NCI-H82 treated with DMSO at 0.1 percent for 48 hours (cell line): Measurements from ENCODE around the gene ZNF622.

ENCODE experiments used
- DNase-seq: peaks from one replicate; lab custom pipeline; 2025; ENCODE audit not compliant: unreplicated experiment; lab: John Stamatoyannopoulos, UW

Gene ZNF622, protein sequence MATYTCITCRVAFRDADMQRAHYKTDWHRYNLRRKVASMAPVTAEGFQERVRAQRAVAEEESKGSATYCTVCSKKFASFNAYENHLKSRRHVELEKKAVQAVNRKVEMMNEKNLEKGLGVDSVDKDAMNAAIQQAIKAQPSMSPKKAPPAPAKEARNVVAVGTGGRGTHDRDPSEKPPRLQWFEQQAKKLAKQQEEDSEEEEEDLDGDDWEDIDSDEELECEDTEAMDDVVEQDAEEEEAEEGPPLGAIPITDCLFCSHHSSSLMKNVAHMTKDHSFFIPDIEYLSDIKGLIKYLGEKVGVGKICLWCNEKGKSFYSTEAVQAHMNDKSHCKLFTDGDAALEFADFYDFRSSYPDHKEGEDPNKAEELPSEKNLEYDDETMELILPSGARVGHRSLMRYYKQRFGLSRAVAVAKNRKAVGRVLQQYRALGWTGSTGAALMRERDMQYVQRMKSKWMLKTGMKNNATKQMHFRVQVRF

DNA sequence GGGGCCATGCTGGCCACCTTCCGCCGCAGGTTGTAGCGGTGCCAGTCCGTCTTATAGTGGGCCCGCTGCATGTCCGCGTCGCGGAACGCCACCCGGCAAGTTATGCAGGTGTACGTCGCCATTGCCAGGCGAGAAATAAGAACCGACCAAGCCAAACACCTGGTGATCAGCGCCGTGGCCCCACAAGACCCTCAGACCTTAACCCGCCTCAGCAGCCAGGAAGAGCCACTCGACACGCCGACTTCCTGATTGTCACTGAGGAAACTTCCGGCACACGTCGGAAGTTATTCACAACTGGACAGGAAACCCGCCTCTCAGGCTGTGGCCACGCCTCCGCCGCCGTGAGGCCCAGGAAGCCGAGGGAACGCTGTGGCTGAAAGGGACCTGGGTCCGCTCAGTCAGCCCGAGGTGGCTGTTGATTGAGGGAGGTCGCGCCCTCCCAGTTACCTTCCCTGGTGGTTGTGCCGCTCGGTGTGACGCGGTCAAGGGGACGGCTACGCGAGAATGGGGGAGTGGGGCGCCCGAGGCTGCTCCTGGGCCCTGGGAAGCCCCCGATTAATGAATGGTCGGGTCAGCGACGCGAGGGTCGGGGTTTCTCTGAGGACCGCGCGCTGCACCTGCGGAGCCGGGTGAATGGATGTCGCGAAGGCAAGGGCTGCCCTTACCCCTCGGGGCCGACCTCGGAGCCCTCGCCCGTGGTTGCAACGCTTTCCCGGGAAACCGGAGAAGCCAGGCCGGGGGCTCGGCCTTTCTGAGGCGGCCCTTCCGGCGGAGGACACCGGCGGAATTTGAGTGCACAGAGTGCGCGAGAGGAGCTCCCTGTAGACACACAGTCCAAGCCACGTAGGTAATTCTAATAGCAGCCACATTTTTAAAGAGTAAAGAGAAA lies at the start of gene ZNF622:
ZNF622 (minus strand) TSS at position 257 of the 889 bp plus-strand sequence; CDS start at position 122, 135 bp downstream.
- peak; percentile 41 for DNase-seq

DNA sequence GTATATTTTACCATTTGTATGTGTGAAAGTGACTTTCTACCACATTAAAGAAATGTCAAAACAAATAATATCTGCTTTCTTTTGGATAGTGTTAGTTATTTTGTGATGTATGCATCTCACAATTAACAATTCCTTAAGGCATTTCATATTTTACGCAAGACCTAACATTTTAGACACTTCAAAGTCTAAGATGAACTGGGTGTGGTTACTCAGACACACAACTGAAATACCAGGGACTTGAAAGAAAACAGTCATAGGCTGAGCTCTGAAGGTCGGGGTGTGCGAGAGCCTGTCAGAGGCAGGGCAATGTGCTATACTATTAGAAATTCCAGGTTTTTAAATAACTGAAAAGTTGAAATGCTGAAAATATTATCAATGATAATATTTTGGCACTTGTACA lies 44.5 kb upstream of the ZNF622 start:
- no peak for DNase-seq

DNA sequence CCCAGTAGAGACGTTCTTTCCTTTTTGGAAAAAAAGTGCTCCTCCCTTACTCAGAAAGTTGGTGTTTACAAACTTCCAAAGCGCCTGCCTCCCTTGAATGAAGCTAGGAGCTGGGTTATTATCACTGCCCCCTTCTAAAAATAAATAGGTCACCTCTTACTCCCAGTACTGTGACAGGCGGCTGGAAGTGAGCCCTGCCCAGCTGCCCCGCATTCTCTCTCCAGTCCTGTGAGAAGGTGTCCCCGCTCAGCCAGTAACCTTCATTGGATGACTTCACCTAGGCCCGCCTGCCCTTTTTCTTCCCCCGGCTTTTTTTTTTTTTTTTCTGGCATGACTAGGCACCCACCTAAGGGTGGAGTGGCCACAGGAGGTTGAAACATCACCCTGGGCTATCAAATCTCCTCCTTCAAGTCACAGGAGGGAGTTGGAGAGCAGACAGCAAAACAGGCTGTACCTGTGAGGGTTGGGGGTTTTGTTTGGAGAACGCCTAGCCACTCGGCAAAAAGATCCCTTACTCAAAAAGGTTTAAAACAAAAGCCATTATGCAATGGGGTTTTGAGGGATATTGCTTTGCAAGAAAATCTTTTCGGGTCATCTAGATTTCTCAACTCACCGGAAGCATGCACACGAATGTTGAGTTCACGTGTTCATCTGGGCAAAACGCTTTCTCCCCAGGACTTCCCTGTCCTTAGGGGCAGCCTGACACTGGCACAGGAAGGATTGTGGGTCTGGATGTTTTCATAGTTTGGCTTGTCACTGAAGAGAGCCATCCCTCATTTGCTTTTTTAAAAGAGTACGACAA lies 43.3 kb upstream of the ZNF622 start:
- DNase-seq, result no peak

DNA sequence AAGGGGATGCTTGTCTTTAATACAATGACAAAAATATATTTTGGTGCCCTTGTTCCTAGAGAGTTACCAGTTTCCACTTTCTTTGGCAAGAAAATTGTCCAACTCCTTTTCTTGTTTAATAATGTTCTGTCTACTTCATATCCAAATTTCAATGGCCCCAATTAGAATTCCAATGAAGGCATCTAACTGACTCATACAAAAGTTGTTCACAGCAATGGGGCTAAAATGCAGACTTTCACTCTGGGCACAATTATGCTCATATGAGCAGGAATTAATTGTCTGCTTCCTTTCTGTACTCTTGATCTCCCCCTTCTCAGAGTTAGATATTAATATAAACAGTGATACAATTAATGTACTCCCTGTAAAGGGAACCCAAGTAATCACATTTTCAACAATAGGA lies 42.1 kb upstream of the ZNF622 start:
- DNase-seq, result no peak

DNA sequence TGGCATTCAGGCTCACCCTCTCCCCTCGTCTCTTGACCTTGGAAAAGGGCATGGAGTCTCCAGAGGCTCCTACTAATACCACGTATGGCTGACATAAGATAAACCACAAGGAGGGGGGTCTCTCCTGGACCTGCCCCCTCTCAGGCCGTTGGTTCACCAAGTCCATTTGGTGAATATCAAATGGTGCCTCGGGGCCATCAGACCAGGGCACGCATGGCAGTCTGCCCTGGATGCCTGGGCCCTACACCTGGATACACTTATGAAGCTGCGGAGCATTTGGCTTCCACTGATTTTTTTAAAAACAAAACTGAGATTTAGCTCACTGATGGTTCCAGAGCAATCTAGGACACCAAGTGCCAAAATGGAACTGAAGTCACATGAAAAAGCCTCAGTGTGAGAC lies 40.3 kb upstream of the ZNF622 start:
- no peak for DNase-seq

DNA sequence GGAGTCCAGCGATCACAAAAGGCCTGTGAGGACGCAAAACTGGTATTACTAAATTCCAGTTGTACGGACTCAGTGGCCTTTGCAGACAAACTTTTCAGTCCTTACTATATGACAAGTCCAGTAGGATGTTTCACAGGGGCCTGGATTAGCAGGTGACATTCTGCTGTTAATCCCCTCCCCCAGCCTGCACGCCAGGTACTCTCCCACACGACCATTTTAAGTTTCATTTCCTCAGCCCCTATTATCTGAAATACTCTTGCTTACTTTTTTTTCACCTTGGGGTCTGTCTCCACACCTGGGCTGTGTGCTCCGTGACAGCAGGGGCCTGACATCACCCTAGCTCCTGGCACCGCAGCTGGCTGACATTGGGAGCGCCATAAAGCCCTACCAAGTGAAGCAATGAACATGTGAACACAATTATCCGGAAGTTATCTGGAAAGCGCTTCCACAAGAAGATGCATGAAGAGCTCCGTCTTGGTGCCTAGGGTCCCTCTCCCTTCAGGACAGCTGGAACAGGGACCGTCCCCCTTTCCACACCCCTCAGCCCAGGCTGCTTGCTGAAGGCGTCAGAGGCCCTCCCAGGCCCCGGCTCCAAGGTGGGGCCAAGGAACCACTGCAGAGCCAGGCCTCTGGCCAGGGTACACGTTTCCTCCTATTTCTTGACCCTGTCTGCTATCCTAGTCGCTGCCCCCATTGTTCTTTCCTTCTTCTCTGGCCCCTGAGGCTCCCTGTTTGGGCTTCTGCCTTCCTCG lies 39.7 kb upstream of the ZNF622 start:
- no peak for DNase-seq

DNA sequence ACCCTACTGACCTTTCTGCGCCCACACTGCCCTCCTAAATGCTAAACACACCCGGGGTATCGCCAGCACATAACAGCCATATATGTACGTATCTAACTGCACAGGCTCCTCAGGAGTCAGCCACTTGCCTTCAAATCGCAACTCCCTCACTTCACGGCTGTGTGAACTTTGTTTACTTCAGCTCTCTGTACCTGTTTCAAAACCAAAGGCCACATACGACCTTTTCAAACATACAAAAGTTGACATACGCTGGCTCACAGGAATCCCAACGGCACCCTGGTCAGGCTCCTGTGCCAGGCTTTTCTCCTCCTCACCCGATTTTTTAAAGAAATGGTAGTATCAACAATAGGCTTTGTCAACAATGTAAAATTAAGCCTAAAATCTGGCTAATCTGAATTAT lies 39.0 kb upstream of the ZNF622 start:
- no peak for DNase-seq

DNA sequence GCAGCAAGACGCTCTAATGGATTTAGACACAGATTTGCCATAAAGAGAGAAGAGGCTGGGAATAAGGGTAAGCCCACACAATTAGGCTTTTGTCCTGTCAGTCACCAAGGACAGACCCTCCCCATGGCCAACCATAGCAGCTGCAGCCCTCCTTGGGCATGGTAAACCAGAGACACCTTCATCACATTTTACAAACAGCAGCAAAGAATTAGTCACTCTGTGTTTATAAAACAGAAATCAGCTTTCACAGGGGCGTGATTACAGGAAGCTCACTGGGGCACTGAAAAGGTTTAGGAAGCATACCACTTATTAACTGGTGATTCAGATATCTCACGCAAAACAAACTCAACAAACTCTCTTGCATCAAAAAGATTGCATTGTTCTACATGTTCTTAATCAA lies 37.3 kb upstream of the ZNF622 start:
- no peak for DNase-seq

DNA sequence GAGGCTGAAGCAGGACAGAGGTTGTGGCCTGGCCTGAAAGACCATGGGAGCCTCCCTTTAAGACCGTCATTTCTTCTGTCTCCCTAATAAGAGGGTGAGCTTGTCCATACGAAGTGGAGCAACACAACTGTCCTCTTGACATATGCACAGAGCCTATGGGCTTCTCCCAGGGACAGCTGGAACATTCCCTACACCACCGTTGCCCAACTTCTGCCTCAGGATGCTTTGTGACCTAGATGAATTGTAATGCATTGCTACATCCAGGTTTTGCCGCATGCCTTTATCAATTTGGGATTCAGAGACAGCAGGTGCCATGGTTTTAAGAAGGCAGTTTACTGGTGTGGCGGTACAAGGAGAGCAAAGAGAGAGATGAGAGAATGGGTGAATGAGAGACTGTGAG lies 34.4 kb upstream of the ZNF622 start:
- no peak for DNase-seq

DNA sequence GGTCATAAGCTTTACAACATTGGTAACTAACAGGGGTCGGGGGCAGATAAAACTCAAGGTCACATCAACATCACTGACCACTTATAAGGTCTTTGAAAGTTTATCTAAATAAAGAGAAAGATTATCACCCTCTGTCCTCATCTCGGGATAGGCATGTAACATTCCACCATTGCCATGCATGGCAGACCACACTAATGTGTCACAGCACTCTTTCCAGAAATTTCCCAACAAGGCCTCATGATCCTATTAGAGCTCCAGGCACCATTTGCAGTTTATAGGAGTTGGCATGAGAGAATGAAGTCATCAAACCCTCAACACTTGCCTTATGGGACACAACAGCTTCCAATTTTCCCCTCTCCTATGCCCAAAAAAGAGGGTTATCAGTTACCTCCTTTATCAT lies 31.9 kb upstream of the ZNF622 start:
- DNase-seq, result no peak

DNA sequence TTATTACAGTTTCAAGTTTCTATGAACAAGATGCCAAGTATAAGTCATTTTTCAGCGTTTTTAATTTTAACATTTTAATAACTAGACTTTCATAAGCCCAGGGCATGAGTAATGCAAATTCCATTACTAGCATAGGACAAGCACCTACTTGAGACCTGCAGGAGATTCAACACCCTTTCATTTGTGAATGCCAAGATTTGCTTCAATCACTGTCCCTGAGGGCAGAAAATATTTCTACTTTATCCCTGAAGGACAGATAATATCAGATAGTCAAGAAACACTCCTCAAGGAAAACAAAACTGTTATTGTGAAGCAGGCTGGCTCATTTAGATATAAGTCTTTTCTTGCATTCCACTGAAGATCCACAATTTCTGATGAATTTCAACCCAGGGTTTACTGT lies 27.7 kb upstream of the ZNF622 start:
- DNase-seq, result no peak

DNA sequence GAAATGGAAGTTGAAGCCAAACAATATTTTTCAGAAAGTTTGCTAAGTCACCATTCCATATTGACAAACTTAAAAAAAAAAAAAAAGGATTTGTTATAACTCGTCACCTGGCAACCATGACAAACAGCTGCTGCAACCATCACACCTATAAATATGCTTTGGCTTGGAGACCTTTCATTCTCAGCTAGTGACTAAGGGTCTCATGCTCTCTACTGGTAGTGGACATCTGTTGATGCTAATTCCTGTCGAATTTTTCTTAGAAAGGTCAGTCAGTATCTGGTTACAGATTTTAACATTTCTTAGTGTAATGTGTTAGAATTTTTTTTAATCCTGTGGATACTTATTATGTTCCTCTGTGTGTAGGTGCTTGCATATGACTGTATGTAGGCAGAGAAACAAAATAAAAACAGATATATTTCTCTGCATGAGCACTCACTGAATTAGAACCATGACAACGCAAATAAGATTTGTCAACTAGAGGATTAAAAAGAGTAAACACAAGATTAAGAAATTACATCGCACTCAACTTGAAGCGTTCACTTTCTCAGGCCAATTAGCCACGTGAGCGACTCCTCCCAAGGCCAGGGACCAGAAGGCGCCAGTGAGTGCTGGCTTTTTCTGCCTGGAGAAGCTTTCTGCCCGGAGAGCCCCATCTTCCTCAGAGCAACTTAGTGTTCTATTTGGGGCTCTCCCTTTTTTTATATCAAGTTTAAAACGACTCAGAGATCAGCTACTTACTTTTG lies 27.0 kb upstream of the ZNF622 start:
- DNase-seq, result peak; percentile 85

DNA sequence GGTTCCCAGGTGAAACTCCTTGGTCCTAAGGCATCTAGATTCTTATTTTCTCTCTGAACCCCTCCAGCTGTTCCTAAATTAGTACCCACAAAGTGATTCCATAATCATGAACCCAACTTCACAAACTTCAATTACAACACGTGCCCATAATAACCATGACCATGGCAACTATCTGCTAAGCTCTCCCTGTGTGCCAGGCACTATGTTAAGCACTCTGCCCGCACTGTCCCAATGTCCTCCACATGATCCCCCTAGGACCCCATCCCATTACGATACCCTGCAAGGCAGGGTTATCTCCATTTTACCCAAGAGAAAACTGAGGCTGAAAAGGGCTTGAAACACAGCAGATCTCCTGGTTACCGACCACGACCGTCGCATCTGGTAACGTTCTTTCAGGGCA lies 25.3 kb upstream of the ZNF622 start:
- no peak for DNase-seq

DNA sequence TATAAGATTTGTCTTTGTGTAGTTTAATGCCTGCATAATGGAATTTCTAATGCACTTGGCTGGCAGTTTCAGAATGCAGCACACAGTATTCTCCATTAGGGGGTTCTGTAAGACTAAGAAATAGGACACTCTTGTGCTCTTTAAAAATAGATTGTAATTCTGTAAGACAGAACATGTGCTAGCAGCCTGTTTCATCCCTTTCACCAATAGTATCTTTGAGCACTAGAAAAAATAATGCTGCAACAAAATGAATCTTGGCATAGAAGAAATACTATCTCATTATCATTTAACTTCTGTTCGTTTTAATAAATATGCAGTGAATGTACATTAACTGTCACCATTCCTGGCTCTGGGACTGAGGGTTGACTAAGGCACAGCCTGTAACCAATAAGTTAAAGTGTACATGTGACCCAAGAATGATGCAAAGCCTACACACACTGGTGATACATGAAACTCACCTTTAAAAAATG lies 23.8 kb upstream of the ZNF622 start:
- DNase-seq, result peak; percentile 35

DNA sequence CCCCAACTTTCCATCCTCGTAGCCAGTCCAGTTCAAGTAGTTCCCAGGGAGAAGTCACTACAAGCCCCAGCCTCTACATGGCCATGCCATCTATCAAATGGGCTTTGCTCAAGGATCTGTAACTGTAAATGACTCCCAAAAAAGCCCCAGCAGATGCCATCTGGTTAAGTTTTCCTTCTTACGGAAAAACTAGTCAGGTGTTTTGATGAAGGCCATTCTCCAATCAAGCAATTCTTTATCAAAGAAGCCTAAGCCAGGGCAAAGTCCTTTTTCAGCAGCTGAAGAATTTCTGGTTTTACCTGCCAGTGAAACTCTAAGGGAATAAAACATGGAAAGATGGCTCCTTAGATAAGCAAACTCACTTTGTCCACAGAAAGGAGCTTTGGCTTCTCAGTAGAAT lies 21.9 kb upstream of the ZNF622 start:
- DNase-seq, result no peak

DNA sequence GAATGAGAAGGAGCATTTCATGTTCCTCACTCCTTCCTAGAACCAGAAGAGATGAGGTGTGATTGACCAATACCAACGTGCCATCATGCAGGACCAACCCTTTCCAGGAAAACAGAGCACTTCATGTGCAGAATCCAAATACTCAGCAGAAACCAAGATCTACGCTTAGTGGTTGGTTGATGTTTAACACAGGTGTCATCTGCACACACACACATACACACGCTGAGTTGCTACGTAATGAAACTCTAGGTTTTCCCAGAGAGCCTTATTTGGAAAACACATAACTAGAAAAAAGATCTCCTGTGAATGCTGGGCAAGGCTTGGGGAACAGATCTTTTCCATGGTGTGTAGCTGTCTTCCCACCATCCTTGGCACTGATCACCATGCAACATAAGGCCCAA lies 21.1 kb upstream of the ZNF622 start:
- no peak for DNase-seq

DNA sequence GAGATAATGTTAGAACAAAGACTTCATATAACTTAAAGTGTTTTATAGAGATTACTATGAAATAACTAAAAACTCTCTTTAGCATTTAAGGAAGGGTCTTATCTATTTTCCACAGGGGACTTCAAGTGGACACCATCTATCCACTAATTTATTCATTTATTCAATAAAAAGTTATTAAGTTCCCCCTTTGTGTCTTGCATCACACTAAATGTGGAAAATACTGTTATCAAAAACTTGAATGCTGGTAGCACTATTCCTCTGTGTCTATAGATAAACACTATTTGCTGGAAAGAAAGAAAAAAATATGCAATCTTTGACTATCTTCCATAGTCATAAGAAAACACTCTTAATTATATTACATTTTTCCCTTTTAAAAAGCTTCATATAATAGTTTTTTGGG lies 20.1 kb upstream of the ZNF622 start:
- no peak for DNase-seq

DNA sequence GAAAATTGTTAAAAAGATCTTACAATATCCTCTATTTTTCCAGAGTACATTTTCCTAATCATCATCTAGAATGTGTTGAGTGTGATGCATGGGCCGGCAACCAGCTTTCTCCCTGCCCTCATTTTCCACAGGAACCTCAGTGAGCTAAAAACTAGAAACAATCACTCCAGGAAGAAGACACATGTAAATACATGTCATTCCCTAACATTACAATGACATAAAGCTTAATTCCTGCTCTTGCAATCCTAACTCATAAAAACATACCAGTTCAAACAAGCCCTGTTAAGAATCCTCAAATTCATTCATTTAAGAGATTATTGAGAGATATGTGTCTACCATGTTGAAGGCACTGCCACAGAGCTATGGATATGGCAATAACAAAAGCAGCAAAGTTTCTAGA lies 18.5 kb upstream of the ZNF622 start:
- no peak for DNase-seq

DNA sequence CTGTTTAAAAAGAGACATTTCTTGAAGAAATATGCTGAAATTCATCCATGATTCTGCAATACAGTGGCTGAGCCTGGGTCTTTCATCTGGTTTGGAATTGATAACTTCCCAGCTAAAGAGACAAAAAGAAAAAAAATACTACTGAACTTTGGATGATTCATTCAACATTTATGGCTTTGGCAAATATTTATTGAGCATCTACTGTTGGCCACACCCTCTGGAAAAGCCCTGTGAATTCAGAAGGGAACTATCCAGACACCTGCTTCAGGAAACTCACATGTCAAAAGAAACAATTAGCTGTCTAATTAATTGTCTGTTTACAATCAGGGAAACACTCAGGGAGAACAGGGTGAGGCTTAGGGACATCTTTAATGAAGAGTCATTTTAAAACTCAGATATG lies 17.8 kb upstream of the ZNF622 start:
- no peak for DNase-seq

DNA sequence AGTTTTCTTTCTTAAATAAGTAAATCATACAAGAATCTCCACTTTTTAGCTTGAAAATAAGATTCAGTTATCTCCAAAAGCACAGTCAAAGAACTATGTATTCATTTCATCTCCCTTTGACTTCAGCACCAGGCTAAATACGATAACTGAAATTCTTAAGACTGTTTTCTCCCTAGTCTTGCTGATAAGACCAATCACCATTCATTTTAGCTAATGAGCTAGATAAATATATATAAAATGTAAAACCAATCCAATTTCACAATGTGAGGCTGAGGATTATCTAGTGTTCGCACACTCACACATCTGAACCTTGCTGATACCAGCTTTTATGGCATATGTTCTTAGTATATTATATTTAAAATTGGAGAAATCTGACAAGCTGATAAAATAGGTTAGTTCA lies 17.3 kb upstream of the ZNF622 start:
- DNase-seq, result no peak
